ENCODE measurements around the gene TBXAS1.

Gene TBXAS1

DNA sequence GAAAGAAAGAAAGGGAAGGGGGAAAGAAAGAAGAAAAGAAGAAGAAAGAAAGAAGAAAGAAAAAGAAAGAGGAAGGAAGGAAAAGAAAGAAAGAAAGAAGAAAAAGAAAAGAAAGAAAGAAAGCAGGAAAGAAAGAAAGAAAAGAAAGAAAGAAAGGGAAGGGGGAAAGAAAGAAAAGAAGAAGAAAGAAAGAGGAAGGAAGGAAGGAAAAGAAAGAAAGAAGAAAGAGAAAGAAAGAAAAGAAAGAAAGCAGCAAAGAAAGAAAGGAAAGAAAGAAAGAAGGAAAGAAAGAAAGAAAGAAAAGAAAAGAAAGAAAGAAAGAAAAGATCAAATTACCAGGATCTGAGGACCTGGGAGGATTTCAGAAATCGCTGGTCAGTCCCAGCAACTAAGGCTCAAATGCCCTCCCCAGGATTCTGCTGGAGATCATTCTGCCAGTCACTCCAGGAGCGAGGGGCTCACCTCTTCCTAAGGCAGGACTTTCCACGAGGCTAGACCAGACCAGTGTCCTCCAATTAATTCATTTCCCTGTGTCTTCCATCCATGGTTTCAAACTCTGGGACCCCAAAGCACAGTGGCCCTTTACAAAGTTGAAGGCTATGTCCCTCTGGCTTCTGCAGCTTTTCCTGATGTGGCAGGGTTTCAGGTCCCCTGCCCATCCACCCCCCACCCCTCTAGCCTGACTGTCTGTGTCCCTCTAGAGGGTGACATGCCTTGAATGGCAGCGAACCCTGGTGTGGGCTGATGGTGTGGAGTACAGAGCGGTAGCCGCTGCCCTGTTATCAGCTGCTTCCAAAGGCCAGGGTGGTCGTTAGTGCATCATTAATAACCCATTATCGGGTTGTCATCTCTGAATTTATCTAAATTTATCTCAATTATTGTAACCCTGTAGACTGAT is 155.8 kb downstream of the TBXAS1 start:
- DNase-seq: no peak

DNA sequence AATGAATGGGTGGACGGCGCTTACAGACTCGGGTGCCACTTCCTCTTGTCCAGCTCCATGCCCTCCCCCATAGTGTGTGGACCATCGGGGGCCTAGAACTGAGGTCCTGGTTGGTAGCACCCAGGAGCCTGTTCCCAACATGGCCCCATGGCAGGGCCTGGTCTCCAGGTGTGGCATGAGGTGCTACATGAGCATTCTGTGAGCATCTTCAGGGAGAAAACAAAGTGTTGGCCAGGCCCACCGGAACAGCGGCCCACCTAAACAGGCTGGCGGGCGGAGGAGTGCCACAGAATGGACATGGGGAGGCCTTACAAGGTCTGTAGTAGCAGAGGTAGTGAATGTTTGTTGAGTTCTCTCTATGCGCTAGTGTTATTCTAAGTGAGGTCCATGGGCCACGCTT is 156.7 kb downstream of the TBXAS1 start:
- DNase-seq: no peak

DNA sequence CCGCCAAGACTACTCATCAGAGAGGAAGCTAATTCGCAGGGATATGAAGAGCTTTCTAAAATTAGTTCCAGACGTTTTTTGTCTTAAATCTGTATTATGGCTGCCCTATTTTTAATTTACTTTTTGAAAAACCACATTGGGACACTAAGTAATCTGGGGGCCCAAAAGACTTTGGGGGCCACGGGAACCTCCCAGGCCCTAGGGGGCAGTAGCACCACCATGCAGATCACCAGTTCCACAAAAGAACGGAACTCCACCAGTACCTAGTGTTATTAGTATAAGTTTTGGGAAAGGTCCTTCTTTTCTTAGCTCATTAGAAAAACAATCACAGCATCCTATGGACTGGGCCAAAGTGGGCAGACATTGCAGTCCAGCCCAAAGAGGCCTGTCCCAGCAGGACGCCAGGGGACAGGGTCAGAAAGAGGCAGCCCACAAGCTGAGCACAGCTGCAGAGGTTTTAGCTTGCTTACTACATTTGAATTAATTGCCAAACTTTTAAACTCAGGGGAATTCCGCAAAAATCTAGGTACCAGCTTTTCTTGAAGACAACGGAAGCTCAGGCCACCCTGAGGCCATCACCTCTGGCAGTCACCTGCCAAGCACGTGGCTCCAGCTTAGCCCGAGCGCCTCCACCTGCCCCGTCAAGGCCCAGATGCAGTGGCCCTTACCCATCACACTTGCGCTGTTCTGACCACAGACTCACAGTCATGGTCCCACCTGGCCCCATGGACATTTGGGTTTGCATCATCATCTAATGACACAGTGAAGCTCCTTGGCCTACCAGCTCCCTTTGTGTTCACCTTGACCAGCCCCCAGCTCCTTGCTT is 158.8 kb downstream of the TBXAS1 start:
- no peak for DNase-seq

DNA sequence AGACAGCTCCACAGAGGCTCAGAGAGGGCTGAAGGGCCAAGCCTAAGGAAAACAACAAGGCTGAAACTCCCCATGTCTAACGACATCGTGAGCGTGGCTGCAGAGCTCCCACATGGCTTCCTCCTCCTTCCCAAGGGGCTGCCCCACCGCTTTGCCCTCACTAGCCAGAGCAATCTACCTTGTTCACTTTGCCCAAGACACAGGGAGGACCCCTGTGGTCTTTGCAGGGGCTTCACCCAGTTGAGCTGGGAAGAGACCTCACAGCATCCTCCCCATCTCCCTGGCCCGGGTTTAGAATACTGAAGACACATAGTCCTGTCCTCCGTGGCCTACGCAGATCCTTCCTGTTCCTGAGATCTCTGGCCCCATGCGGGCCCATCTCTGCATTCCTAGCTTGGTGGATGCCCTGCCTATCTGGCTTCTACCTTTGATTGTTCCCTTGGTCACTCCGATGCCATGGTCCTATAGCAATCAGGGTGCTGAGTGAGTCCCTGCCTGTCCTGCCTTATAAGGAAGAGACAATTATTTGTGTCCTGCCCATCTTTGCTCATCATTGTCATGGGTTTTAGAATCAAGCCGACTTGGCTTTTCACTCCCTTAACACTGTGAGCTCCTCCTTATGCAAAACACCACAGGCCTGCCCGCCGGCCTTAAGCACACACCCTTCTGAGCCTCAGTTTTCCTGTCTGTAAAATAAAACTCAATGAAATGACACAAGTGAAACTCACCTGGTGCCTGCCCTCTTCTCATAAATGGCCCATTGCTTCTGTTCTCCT is 160.5 kb downstream of the TBXAS1 start:
- DNase-seq: no peak

DNA sequence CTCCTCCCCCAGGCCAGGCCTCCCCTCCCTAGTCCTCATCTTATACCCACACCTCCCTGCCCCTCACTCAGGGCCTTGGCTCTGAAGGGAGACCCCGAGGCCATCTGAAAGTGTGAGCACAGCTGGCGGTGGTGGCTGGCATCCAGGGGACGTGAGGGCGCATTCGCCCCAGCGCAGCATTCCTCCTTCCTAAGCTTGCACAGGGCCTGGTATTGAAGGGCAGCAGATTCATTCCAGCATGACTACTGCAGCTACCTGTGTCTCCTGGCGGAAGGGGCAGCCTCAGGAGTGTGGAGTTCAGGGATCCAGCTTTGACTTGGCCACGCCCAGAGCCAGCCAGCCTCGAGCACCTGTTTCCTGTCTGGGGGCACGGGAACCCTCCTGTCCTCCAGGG is 161.1 kb downstream of the TBXAS1 start:
- no peak for DNase-seq

DNA sequence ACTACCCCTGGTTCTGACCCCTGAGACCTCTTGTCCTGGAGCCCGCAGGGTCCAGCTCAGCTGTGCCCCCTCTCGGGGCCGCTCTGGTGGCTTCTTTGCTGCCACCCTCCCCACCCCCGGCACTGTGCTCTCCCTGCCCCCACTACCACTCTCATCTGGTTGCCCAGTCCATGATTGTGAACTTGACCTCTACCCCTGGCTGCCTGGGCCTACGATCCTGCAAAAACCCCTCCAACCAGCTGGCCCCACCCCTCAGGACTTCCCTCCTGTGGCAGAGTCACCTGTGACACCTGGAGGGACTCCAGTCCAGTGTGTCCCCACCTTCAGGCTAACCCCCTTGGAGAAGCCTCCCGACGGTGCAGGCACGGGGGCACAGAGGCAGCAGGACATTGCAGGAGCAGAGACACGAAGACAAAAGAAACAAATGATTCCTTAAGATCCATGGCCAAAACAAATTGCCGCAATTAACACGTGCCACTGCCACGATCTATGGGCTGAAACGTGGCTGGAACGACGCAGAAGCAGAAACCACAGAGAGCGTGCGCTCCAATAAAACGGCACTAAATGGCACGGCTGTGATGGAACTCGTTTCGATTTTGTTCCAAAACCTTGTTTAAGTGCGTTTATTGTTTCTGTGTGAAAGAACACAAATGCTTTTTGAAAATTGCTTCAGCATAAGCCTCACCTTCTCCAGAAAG is 161.7 kb downstream of the TBXAS1 start:
- no peak for DNase-seq

DNA sequence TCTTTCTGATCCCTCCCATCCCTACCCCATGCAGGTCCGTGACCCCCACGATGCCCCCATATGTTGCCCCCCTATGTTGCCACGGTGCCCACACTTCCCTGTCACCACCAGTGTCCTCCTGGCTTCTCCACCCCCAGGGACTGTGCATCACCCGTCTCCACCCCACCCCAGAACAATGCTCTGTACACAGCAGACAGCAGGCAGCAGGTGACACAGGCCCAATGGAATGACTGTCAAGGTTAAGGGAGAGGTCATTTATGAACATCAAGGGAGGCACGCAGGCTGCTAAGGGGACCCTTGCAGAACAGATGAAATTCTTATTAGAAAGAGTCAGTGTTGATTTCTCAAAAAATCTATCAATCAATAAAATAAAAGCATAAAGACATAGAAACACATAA is 162.2 kb downstream of the TBXAS1 start:
- DNase-seq: no peak

DNA sequence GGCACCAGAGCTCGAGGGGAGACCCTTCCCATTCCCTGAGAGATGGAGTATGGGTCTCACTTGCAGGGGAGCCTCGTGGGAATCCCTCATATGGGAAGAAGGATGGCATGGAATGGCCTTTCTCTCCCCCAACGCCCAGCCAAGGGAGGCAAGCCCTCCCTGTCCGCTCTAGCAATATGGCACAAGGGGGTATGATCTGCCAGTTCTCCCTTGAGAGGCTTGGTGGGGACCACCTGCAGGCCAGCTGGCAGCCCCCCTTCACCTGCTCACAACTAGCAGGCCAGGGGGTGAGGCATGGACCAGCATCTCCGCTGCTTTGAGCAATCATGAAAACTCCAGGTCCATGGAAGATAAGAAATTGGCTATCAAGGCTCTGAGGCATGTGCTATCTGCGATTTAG is 162.8 kb downstream of the TBXAS1 start:
- no peak for DNase-seq

DNA sequence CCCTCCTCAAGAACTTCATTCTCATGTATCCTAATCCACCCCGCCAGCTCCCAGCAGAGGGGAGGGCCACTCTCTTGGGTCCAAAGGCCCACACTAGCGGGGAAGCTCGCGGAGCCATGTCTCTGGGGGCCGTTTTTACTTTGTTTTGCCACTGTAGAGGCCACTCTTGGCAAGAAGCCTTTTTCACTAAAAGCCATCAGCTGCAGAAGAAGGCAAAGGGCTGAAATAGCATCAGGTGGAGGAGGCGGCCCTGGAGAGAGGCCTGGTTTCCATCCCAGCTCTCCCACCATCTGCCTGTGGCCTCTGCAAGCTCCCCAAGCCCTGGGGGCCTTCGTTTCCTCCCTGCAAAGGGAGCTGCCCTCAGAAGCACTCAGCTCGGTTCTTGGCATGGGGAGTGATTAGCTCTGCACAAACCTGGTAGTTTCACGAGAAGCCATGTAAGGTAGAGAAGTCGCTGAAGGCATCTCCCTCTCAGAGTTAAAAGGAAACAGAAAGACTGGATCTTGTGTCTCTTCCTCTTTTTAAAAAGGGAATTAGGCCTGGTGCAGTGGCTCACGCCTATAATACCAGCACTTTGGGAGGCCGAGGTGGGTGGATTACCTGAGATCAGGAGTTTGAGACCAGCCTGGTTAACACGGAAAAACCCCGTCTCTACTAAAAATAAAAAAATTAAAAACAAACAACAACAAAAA is 163.4 kb downstream of the TBXAS1 start:
- no peak for DNase-seq

DNA sequence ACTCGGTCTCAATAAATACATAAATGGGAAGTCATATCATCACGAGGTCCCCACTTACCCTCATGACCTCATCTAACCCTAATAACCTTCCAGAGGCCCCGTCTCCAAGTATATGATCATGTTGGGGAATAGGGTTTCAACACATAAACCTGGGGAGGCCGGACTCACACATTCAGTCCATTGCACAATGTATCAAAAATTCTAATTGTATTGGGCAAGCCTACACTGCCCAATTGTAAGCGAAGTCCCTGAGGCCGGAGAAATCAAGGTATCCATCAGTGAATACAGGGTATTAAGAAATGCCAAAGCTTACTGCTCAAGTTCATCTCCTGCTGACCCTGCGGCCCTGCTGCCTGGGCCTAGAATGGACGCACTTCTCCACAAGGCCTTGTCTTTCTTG is 164.1 kb downstream of the TBXAS1 start:
- no peak for DNase-seq

DNA sequence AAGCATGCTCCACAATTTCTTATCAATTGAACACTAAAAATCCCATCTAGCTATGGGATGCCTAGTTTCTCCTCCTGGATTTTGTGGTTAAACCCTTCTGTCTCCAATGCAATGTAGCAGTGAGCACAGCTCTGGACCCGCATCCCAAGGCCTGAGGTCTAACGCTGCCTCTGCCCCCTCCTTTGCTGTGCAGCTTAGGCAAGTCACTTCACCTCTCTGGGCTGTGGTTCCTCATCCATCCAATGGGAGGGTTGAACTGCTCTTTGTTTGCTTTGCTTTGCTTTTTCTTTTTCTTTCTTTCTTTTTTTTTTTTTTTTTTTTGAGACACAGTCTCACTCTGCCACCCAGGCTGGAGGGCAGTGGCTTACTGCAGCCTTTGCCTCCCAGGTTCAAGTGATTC is 164.5 kb downstream of the TBXAS1 start:
- no peak for DNase-seq

DNA sequence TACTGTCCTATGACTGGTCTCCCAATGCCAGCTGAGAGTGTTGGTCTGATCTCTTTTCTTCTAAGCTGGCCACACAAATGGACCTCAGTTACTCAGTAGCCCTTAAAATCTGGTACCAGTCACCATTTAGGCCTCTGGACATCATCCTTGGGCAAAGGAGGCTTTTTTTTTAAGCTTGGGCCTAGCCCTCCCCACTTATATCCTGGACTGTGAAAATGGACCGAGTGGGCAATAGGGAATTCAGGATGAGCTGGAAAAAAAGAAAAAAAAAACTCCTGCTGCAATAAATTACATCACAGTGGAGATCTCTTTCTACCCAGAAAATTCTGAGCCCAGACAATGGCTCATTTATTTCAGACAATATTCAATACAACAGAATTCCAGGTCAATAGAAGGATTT is 165.3 kb downstream of the TBXAS1 start:
- no peak for DNase-seq

DNA sequence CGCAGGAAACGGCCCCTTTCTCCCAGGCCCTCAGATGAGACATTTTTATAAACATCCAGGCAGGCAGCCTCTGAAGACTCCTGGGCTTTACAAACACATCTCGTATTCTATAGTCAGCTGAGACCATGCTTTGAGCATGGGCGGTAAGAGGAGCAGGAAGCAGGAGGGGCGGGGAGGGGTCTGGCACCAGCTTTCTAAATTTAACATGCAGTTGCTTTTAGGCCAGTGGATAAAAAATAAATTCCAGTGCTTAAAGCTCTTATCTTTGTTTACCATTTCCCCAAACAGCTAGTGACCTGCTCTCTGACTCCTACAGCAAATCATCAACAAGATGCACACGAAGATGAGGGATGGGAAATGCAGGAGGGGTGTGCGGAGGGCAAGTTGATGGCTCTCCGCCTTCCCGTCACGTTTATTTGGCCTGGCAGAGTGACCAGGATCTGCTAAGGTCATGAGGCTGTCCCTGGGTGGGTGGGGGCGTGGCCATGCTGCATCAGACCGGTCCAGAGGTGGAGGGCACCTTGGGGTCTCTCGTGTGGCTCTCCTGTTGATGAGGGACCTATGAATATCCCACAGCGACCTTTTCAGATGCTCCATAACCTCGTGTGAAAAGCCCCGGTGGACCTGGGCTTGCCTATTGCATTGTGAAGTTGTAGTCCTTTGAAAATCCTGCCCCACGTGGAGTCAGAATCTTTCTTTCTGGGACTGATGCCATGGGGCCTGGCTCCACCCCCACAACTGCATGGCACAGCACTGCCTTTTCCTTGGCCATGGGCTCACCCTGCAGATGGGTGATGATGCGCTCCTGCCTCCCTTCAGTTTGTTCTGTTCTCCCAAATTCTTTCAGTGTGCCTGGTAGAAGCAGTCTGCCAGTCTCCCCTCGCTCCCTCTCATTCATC is 166.2 kb downstream of the TBXAS1 start:
- DNase-seq: no peak

DNA sequence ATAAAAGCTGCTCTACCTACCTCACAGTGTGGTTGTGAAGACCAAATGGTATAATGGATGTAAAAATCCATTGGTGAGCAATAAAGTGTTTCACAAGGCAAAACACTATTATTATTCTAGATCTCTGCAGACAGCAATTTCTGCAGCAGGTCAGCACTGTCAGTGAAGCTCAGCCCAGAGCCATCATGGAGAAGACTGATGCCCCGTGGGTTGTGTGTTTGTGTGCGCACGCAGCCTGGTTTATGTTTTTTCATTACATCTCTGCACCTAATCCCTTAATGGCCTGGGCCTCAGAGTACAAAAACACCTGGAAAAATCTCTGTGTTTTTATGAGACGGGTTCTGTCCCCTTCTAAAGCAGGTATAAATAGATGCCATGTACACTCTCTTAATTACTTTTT is 169.5 kb downstream of the TBXAS1 start:
- DNase-seq: no peak

DNA sequence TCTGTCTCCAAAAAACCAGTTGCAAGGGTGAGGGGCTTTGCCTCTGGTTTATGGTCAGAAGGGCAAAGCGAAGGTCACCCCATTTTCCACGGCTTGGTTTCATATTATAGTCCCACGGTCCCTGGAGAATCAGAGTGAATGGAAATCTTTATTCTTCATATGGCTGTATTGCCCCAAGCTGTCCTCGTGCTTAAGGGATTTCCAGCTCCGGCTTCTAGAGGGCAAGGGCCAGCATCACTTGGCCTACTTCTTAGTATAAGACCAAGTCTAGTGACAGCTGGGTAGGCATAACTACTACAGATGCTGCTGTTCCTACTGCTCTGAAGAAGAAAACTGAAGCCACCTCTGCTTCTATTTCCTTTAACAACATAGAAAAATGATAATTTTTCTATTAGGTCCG is 170.5 kb downstream of the TBXAS1 start:
- DNase-seq: no peak

DNA sequence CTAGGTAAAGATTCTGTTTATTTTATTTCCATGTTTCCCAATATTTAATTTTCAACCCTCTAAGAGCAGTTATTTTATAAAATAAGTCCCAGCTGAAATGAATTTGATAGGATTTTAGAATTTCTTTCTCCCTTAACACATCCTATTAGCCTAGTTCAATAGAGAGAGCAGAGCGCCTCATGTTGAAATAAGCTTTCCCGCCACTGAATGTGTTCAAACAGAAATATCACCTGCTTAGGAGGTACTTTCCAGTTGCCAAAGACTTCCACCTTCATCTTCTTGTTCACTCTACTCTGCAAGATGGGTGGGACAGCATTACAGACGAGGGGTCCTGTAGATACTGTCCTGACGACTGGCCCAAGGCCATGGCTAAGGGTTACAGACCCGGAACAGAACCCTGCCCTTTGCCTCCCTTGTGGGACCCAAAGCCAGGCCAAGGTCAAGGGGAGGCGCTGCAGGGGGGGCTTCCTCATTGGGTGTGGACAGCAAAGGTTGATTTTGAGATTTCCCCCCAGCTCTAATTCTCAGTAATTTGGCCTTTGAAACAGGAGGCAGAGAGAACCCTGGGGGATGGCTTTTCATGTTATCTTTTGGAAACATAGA is 171.7 kb downstream of the TBXAS1 start:
- DNase-seq: no peak

DNA sequence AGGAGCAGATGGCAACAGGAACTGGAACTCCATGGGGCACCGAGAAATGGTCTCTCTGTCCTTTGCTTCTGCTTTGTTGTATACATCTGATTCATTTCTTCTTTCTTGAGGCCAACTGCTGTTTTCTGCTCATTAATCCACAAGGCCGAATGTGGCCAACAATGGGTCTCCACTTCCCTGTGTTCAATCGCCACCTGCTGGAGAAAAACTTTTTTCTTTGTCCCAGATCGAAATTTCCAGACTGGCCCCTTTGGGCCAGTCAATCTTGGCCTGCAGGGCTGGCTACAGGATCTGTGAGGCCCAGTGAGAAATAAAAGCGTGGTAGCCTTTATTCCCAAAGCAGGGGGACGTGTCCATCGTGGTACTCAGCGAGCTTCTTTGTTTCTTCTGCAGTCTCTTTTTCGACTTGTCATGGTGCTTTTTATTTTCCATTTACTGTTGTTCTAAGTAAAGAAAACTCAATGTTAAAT is 174.9 kb downstream of the TBXAS1 start:
- peak in 2 of 6 experiments; percentile 31 to 37 for DNase-seq

DNA sequence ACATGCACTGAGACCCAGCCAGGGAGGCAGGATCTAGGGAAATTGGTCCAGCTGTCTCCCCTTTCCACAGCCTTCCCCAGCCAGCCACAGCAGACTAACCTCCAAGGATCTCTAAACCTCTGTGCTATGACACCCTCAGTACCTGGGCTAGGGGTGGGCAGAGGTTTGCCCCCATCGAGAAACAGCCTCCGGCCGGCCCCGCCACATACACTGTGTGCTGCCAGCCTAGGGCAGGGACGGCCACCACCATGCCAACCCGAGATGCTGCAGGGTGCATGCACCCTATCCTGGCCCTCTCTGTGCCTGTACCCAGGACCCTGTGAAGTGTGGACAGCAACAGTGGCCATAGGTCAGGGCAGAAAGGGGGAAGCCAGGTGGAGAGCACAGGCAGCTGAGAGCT is 175.6 kb downstream of the TBXAS1 start:
- no peak for DNase-seq

DNA sequence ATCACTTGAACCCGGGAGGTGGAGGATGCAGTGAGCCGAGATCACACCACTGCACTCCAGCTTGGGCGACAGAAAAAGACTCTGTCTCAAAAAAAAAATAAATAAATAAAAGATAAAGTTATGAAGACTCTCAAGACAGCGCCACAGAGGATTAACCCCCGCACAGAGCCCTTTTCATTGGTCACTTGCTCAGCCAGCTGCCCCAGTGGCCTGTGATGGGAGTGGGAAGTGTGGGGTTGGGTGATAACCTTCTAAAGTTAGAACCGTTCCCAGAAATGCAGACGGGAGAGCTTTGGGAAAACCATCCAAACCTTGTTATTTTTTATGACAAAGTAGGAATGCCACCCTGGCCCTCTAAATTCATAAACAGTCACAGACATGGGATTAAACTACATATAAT is 176.3 kb downstream of the TBXAS1 start:
- no peak for DNase-seq

DNA sequence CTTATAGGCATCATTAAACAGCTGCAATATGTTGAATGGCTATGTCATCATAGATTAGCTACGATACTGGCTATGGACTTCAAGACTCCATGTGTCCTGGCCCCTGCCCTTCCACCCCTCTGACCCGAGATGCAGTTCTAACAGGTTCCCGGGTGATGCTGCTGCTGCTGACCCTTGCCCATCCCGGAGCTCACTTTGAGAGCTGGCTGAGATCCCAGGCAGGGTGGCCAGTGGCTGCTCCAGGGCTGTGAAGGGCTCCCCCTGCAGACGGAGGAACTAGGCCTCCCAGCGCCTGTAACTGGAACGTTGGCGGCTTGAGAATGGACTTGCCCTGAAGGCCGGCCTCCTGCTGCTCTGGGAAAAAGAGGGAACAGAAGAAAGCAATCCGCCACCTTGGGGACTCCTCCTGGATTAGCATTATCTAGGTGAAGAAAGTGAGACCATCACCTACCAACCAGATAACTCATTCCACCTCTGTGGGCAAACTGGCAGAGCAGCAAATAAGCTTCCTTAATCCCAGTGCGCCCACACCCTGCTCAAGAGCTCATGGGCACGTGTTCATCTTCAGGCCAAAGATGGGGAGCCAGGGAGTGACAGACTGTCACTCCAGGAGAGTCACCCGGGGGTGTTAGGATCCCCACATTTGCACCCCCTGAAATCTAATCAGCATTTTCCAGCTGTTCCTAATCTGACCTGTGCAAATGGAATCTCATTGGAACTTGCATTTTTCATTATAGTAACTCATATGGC is 176.9 kb downstream of the TBXAS1 start:
- no peak for DNase-seq

Data from stimulated activated naive CD4-positive, alpha-beta T cell (primary cell).